CD14-positive monocyte (primary cell): ENCODE results near the gene LPCAT1. TPM values are rescaled to one million over a fixed set of nuclear protein-coding genes. Genes with fewer than 3 reads are reported as not detected.

ENCODE experiments used
- DNase-seq, 3 donors: peaks; one replicate each; pipeline ENCODE4 v3.0.0-alpha.2; 2011 to 2022
- H2AFZ ChIP-seq: 2 replicates; pipeline ENCODE4 v1.6.0; 2012; ENCODE audit warnings: mild to moderate bottlenecking, low read depth, low read length, inconsistent platforms; ENCODE audit not compliant: insufficient read depth, poor library complexity, severe bottlenecking
- H3K27ac ChIP-seq, 2 donors: 1 replicate in 1 of 2; 2 replicates in 1 of 2; pipeline ENCODE4 v1.5.1; 2012 to 2013; ENCODE audit warnings: low read length in 2 of 2, control low read depth in 1 of 2, inconsistent platforms in 1 of 2, low read depth in 1 of 2, mild to moderate bottlenecking in 1 of 2
- H3K27me3 ChIP-seq, 2 donors: one replicate each; pipeline versions ENCODE4 v1.6.0 to v1.6.1; 2011 to 2013; ENCODE audit warnings: low read length in 2 of 2; ENCODE audit not compliant: control insufficient read depth in 2 of 2, insufficient read depth in 2 of 2
- H3K36me3 ChIP-seq, 2 donors: replicated peaks in 1 of 2; 1 replicate in 1 of 2; 2 replicates in 1 of 2; pipeline versions ENCODE4 v1.5.1 to v1.6.1; 2012 to 2013; ENCODE audit warnings: low read length in 2 of 2, control low read depth in 1 of 2, inconsistent platforms in 1 of 2, mild to moderate bottlenecking in 1 of 2; ENCODE audit not compliant: insufficient read depth in 2 of 2, control insufficient read depth in 1 of 2
- H3K4me1 ChIP-seq, 2 donors: 1 replicate in 1 of 2; 2 replicates in 1 of 2; pipeline versions ENCODE4 v1.5.1 to v1.6.1; 2012 to 2013; ENCODE audit warnings: low read length in 2 of 2, control low read depth in 1 of 2, inconsistent platforms in 1 of 2, mild to moderate bottlenecking in 1 of 2, moderate library complexity in 1 of 2; ENCODE audit not compliant: insufficient read depth in 2 of 2, control insufficient read depth in 1 of 2
- H3K4me2 ChIP-seq: replicated peaks from 2 replicates; pipeline ENCODE3; 2012; ENCODE audit warnings: low read length, moderate library complexity, mild to moderate bottlenecking; ENCODE audit not compliant: poor library complexity, severe bottlenecking; ENCODE audit errors: extremely low read depth
- H3K4me3 ChIP-seq, 3 experiments: fragments of 200-600 bp in 1 of 3; sonication (generic) in 1 of 3; replicated peaks in 1 of 3; 1 replicate in 2 of 3; 2 replicates in 1 of 3; pipeline ENCODE4 v1.5.1; 2011 to 2013; ENCODE audit warnings: low read length in 3 of 3, mild to moderate bottlenecking in 3 of 3, control low read depth in 2 of 3, low read depth in 2 of 3, inconsistent platforms in 1 of 3, moderate library complexity in 1 of 3
- H3K79me2 ChIP-seq: 2 replicates; pipeline ENCODE4 v1.6.0; 2012; ENCODE audit warnings: mild to moderate bottlenecking, control low read depth, inconsistent platforms, low read length, moderate library complexity; ENCODE audit not compliant: insufficient read depth
- H3K9ac ChIP-seq: 2 replicates; pipeline ENCODE4 v1.6.0; 2017; ENCODE audit warnings: low read length, mild to moderate bottlenecking; ENCODE audit not compliant: insufficient read depth, poor library complexity, severe bottlenecking
- H3K9me3 ChIP-seq, 2 donors: replicated peaks in 1 of 2; 1 replicate in 1 of 2; 2 replicates in 1 of 2; pipeline versions ENCODE4 v1.5.1 to v1.6.1; 2012 to 2013; ENCODE audit warnings: low read length in 2 of 2, control low read depth in 1 of 2; ENCODE audit not compliant: control insufficient read depth in 1 of 2, insufficient read depth in 1 of 2
- H4K20me1 ChIP-seq: 2 replicates; pipeline ENCODE4 v1.6.0; 2012; ENCODE audit warnings: mild to moderate bottlenecking, low read length, control low read depth, moderate library complexity; ENCODE audit not compliant: insufficient read depth
- H3K27ac Mint-ChIP-seq, 7 donors: one replicate each; pipeline ENCODE4 v1.8.0; 2020; ENCODE audit warnings: mild to moderate bottlenecking in 7 of 7, mixed read lengths in 7 of 7, moderate library complexity in 6 of 7, inconsistent platforms in 2 of 7
- H3K27me3 Mint-ChIP-seq, 3 donors: one replicate each; pipeline ENCODE4 v1.8.0; 2021 to 2022; ENCODE audit warnings: low read depth in 3 of 3, mild to moderate bottlenecking in 3 of 3, mixed read lengths in 3 of 3, moderate library complexity in 3 of 3, inconsistent platforms in 1 of 3
- H3K36me3 Mint-ChIP-seq, 2 donors: one replicate each; pipeline ENCODE4 v1.8.0; 2020; ENCODE audit warnings: mixed read lengths in 2 of 2, inconsistent platforms in 1 of 2, mild to moderate bottlenecking in 1 of 2
- H3K4me1 Mint-ChIP-seq: one replicate; pipeline ENCODE4 v1.8.0; 2020; ENCODE audit warnings: mild to moderate bottlenecking, mixed read lengths
- H3K4me3 Mint-ChIP-seq, 2 donors: one replicate each; pipeline ENCODE4 v1.8.0; 2020; ENCODE audit warnings: mild to moderate bottlenecking in 2 of 2, mixed read lengths in 2 of 2, moderate library complexity in 1 of 2
- H3K9me3 Mint-ChIP-seq, 7 donors: one replicate each; pipeline ENCODE4 v1.8.0; 2020 to 2022; ENCODE audit warnings: mixed read lengths in 7 of 7, mild to moderate bottlenecking in 6 of 7, moderate library complexity in 6 of 7, inconsistent platforms in 2 of 7
- CTCF ChIP-seq: fragments of 200-600 bp; IDR thresholded peaks from one replicate; pipeline ENCODE4 v1.8.0; 2022; ENCODE audit warnings: antibody characterized with exemption, mild to moderate bottlenecking
- WGBS: methylation state at CpG from one replicate; pipeline ENCODE4 v1.1.5; 2013; ENCODE audit warnings: missing lambda C conversion rate; ENCODE audit not compliant: insufficient coverage; 5-methylcytosine and 5-hydroxymethylcytosine counted together
- intact Hi-C, 2 donors: fragments of 100-400 bp; cut with micrococcal nuclease; formaldehyde crosslinking; loops; one replicate each; pipeline versions ENCODE4 v1.15.0 to v1.15.1; 2023
- polyA plus RNA-seq, 3 donors: library from polyadenylated mRNA; depleted of rRNA in 1 of 3; unstranded in 2 of 3; stranded (reverse) in 1 of 3; fragments of 300-500 nt in 2 of 3; fragments of >200 nt in 1 of 3; fragmentation: Illumina TruSeq in 2 of 3; gene quantifications; 1 replicate in 2 of 3; 2 replicates in 1 of 3; pipeline ENCODE4 v1.2.3, GENCODE V29; 2012 to 2021

LPCAT1 gene
- polyA plus RNA-seq, 3 donors: 34.1 to 53.9 (median 34.8) TPM

GRCh38 chr5:1522601-1523479, 920 bp downstream of the LPCAT1 start:
- no peak for DNase-seq
- peaks cover 27% of the 10 kb centered on the region for H3K4me1 Mint-ChIP-seq
- Histone ChIP-seq H3K9me3 (no peaks in the 10 kb centered on the region), H3K79me2 (peaks cover 53% of the 10 kb centered on the region), H2AFZ (no peak overlapping the region), H3K4me2 (peak overlapping the region; percentile 90), H3K4me3 (peak overlapping the region; percentile 43 to 86 (median 49)), H3K27me3 (no peaks in the 10 kb centered on the region), H3K4me1 (peaks cover 26 to 34% of the 10 kb centered on the region in 2 donors), H3K9ac (peak overlapping the region; percentile 81), H4K20me1 (peaks cover 41% of the 10 kb centered on the region), H3K27ac (peak overlapping the region in 1 of 2 donors; percentile 56), H3K36me3 (peaks cover 27 to 36% of the 10 kb centered on the region in 2 donors)
- peaks cover 42% of the 10 kb centered on the region in 2 donors for H3K36me3 Mint-ChIP-seq
- intact Hi-C loops: loop anchor here (10.0 kb wide), 2 partner anchors 112 to 138 kb away; no protein-coding TSS in a partner anchor
- peaks cover 0 to 7% (median 3%) of the 10 kb centered on the region in 3 donors for H3K27me3 Mint-ChIP-seq
- WGBS: 3% methylated on average over 58 of the region's 63 CpGs
- TF ChIP-seq CTCF: no peak
- peak overlapping the region; percentile 93 to 95 for H3K4me3 Mint-ChIP-seq
- H3K9me3 Mint-ChIP-seq: no peaks in the 10 kb centered on the region
- H3K27ac Mint-ChIP-seq: peak overlapping the region in 5 of 7 donors; percentile 15 to 86 (median 78)

GRCh38 chr5:1521671-1522600, 1.8 kb downstream of the LPCAT1 start:
- peaks cover 44 to 45% of the 10 kb centered on the region in 2 donors for H3K36me3 Mint-ChIP-seq
- peak overlapping the region in 4 of 7 donors; percentile 58 to 83 (median 76) for H3K27ac Mint-ChIP-seq
- H3K4me1 Mint-ChIP-seq: peaks cover 36% of the 10 kb centered on the region
- peaks cover 35 to 43% of the 10 kb centered on the region in 2 donors for H3K4me1 ChIP-seq
- peaks cover 27 to 36% of the 10 kb centered on the region in 2 donors for H3K36me3 ChIP-seq
- peaks cover 0 to 3% (median 3%) of the 10 kb centered on the region in 3 donors for H3K27me3 Mint-ChIP-seq
- TF ChIP-seq CTCF: no peak
- peak overlapping the region; percentile 90 for H3K4me2 ChIP-seq
- peak overlapping the region; percentile 93 to 95 for H3K4me3 Mint-ChIP-seq
- no peak overlapping the region for H3K27ac ChIP-seq
- DNase-seq: peak in 1 of 3 donors; percentile 3
- intact Hi-C loops: loop anchor here (10.0 kb wide), 2 partner anchors 113 to 137 kb away; no protein-coding TSS in a partner anchor
- peak overlapping the region in 2 of 3 experiments; percentile 49 to 86 for H3K4me3 ChIP-seq
- peaks cover 50% of the 10 kb centered on the region for H4K20me1 ChIP-seq
- H3K9ac ChIP-seq: peak overlapping the region; percentile 81
- H3K9me3 ChIP-seq: no peaks in the 10 kb centered on the region
- 95% methylated on average over 28 of the region's 28 CpGs for WGBS
- H3K9me3 Mint-ChIP-seq: no peaks in the 10 kb centered on the region
- H2AFZ ChIP-seq: no peak overlapping the region
- H3K79me2 ChIP-seq: peaks cover 60% of the 10 kb centered on the region
- H3K27me3 ChIP-seq: no peaks in the 10 kb centered on the region
